Loucy (cell line): ENCODE measurements around the gene ZBED4.

Source experiments
- H2AFZ ChIP-seq: fragments of 200-600 bp; sonication (generic); 2 replicates; pipeline ENCODE4 v1.6.0; 2016; ENCODE audit warnings: antibody characterized with exemption, mild to moderate bottlenecking, low read length, moderate library complexity
- H3F3A ChIP-seq: fragments of 200-600 bp; 2 replicates; pipeline ENCODE4 v1.6.0; 2016; ENCODE audit warnings: antibody characterized with exemption, low read depth, mild to moderate bottlenecking
- H3K27me3 ChIP-seq: fragments of 200-600 bp; sonication (generic); 2 replicates; pipeline ENCODE4 v1.6.1; 2014; ENCODE audit warnings: low read length, mild to moderate bottlenecking; ENCODE audit not compliant: insufficient read depth, poor library complexity, severe bottlenecking
- H3K36me3 ChIP-seq: fragments of 200-600 bp; sonication (generic); 2 replicates; pipeline ENCODE4 v1.6.1; 2016; ENCODE audit warnings: low read length; ENCODE audit not compliant: insufficient read depth
- H3K4me1 ChIP-seq: fragments of 200-600 bp; sonication (generic); 2 replicates; pipeline ENCODE4 v1.5.1; 2014; ENCODE audit warnings: low read length, mild to moderate bottlenecking; ENCODE audit not compliant: insufficient read depth, poor library complexity, severe bottlenecking
- H3K4me2 ChIP-seq: fragments of 200-600 bp; sonication (generic); 2 replicates; pipeline ENCODE4 v1.6.0; 2014; ENCODE audit warnings: antibody characterized with exemption, low read length, low read depth, mild to moderate bottlenecking; ENCODE audit not compliant: poor library complexity, severe bottlenecking
- H3K4me3 ChIP-seq: fragments of 200-600 bp; sonication (generic); 2 replicates; pipeline ENCODE4 v1.5.1; 2014; ENCODE audit warnings: low read length, mild to moderate bottlenecking, mixed read lengths; ENCODE audit not compliant: poor library complexity, severe bottlenecking
- H3K79me2 ChIP-seq: fragments of 200-600 bp; sonication (generic); 2 replicates; pipeline ENCODE4 v1.6.1; 2014; ENCODE audit warnings: low read length; ENCODE audit not compliant: insufficient read depth
- H3K9ac ChIP-seq: fragments of 200-600 bp; sonication (generic); 2 replicates; pipeline ENCODE4 v1.6.0; 2014; ENCODE audit warnings: mild to moderate bottlenecking, low read depth, low read length, moderate library complexity; ENCODE audit not compliant: poor library complexity, severe bottlenecking
- H3K9me2 ChIP-seq: fragments of 200-600 bp; sonication (generic); replicated peaks from 2 replicates; pipeline ENCODE4 v1.6.1; 2016; ENCODE audit warnings: low read depth, low read length, mixed read lengths
- H3K9me3 ChIP-seq: fragments of 200-600 bp; sonication (generic); 2 replicates; pipeline ENCODE4 v1.6.1; 2014; ENCODE audit warnings: mild to moderate bottlenecking, antibody characterized with exemption, low read length, low read depth; ENCODE audit not compliant: insufficient read depth
- H4K20me1 ChIP-seq: fragments of 200-600 bp; sonication (generic); 2 replicates; pipeline ENCODE4 v1.6.0; 2014; ENCODE audit warnings: antibody characterized with exemption, low read length, mild to moderate bottlenecking; ENCODE audit not compliant: insufficient read depth, poor library complexity, severe bottlenecking
- CTCF ChIP-seq: fragments of 200-600 bp; sonication (generic); conservative IDR thresholded peaks from 2 replicates; pipeline ENCODE4 v1.5.1; 2014; ENCODE audit warnings: mild to moderate bottlenecking, antibody characterized with exemption, low read length
- EZH2phosphoT487 ChIP-seq: fragments of 200-600 bp; IDR thresholded peaks from 2 replicates; pipeline ENCODE4 v1.6.1; 2018; ENCODE audit warnings: antibody characterized with exemption, mild to moderate bottlenecking, moderate library complexity, borderline replicate concordance

The ZBED4 gene

DNA sequence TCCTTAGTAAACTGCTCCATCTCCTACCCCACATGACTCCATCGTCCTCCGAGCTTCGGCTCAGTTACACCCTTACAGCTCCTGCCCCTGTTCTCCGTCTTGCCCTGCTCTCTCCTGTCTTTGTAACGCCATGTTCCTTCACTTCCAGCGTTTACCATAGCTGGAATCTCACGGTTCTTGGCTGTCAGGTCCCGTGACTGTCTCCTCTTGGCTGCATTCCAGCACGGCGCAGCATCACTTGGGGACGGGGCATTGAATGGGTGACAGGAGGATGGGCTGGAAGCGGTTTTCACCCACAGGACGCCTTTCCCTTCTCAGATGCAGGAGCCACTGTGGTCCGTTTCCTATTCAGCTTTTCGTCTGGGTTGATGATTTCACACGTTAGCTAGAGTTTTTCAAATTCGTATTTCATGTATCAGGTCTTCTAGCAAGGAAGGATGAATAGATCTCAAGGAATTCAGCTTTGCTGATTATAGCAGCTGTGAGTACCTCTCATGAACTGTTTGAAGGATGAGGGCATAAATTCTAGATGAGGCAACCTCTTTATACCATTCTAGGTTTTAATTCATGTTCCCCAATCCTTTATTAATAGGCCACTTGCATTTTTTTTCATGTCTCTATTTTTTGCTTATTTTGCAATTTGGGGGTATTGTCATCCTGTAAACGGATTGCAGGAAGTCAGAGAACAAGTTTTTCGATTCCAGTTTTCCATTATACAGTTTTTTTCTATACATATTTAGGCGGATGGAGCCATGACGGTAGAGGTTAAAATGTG lies 29.1 kb downstream of the ZBED4 start:
- H2AFZ ChIP-seq: no peak overlapping the region
- peaks cover 70% of the 10 kb centered on the region for H4K20me1 ChIP-seq
- no peak overlapping the region for H3K9ac ChIP-seq
- H3K4me3 ChIP-seq: no peak overlapping the region
- no peak overlapping the region for H3K4me2 ChIP-seq
- H3K27me3 ChIP-seq: no peaks in the 10 kb centered on the region
- H3K79me2 ChIP-seq: peaks cover 99% of the 10 kb centered on the region
- H3F3A ChIP-seq: 0 out of 2 replicates have a peak, but pooled peaks cover 3% of the 10 kb centered on the region
- peaks cover 54% of the 10 kb centered on the region; the same call in 1 of the 2 replicates for H3K36me3 ChIP-seq
- TF ChIP-seq EZH2phosphoT487 (no peak), CTCF (no peak)
- H3K4me1 ChIP-seq: peaks cover 23% of the 10 kb centered on the region
- no peaks in the 10 kb centered on the region for H3K9me2 ChIP-seq
- H3K9me3 ChIP-seq: no peaks in the 10 kb centered on the region

DNA sequence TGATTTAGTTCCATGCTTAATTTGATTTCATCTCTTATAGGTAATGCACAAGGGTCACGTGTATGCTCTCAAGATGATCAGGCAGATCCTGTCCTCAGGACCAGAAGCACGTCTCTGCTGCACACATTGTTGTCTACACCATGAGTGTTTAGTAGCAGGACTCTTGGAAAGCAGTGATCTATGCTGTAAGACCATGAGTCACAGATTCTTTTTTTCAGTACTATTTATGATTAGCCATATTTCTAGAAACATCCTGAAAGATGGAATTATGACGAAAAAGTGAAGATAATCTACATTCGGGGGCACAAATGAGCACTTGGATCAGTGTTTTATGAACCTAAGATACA lies 29.6 kb downstream of the ZBED4 start:
- Histone ChIP-seq H3K9me3 (no peaks in the 10 kb centered on the region), H3K9me2 (no peaks in the 10 kb centered on the region), H2AFZ (no peak overlapping the region), H3K9ac (no peak overlapping the region), H3K36me3 (peaks cover 54% of the 10 kb centered on the region), H3K4me3 (no peak overlapping the region), H4K20me1 (peaks cover 70% of the 10 kb centered on the region), H3K4me2 (no peak overlapping the region), H3K27me3 (no peaks in the 10 kb centered on the region), H3K4me1 (peaks cover 23% of the 10 kb centered on the region), H3F3A (0 out of 2 replicates have a peak, but pooled peaks cover 3% of the 10 kb centered on the region), H3K79me2 (peaks cover 99% of the 10 kb centered on the region)
- TF ChIP-seq CTCF: no peak
- no peak for TF ChIP-seq EZH2phosphoT487

DNA sequence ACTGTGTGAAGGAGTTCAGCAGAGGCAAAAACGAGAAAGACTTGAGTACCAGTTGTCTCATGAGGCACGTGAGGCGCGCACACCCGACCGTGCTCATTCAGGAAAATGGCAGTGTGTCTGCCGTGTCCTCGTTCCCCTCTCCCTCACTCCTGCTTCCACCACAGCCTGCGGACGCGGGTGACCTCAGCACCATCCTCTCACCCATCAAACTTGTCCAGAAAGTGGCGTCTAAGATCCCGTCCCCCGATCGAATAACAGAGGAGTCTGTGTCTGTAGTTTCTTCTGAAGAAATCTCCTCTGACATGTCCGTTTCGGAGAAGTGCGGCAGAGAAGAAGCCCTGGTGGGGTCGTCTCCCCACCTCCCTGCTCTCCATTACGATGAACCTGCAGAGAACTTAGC lies 30.4 kb downstream of the ZBED4 start:
- Histone ChIP-seq H2AFZ (no peak overlapping the region), H3K79me2 (peaks cover 99% of the 10 kb centered on the region), H3K27me3 (no peaks in the 10 kb centered on the region), H3K9ac (no peak overlapping the region), H4K20me1 (peaks cover 78% of the 10 kb centered on the region), H3K4me1 (peaks cover 23% of the 10 kb centered on the region), H3K9me2 (no peaks in the 10 kb centered on the region), H3K4me2 (no peak overlapping the region), H3K4me3 (no peak overlapping the region), H3F3A (0 out of 2 replicates have a peak, but pooled peaks cover 3% of the 10 kb centered on the region), H3K9me3 (no peaks in the 10 kb centered on the region), H3K36me3 (peaks cover 61% of the 10 kb centered on the region)
- TF ChIP-seq CTCF: no peak
- TF ChIP-seq EZH2phosphoT487: no peak
